ENCODE measurements around the gene DOP1A.

DNA sequence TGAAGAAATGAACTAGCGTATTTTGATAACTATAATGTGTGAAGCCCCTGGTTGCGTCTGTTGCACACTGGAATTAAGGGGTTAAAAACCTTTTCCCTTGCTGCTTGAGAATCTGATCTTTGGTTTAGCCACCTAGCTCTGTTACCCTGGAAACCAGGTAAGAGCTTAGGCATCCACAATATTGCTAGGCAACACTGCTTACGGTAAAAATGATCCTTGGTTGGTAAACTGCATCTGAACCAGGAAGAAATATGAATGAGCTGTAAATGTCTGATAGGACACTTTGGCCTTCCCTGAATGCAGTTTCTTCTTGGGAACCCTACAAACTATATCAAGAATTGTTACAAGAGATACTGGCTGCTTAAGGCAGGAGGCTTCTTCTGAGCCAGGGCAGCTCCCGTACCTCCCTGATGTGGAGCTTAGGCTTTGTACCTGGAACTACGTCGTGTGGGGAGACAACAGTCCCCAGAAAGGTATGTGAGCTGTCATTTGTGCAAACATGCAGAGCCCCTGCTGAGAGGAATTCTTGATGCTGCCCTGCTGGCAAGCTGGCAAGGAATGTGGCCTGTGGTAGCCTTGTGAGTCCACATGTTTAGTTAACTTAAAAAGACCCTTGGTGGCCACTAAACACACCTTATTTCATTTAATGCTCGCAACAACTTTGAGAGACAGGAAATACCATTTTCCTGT, 20.3 kb upstream of the DOP1A start:
- TF ChIP-seq, protein P1, sequence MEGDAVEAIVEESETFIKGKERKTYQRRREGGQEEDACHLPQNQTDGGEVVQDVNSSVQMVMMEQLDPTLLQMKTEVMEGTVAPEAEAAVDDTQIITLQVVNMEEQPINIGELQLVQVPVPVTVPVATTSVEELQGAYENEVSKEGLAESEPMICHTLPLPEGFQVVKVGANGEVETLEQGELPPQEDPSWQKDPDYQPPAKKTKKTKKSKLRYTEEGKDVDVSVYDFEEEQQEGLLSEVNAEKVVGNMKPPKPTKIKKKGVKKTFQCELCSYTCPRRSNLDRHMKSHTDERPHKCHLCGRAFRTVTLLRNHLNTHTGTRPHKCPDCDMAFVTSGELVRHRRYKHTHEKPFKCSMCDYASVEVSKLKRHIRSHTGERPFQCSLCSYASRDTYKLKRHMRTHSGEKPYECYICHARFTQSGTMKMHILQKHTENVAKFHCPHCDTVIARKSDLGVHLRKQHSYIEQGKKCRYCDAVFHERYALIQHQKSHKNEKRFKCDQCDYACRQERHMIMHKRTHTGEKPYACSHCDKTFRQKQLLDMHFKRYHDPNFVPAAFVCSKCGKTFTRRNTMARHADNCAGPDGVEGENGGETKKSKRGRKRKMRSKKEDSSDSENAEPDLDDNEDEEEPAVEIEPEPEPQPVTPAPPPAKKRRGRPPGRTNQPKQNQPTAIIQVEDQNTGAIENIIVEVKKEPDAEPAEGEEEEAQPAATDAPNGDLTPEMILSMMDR (IDR thresholded peaks at IDR 0.05), result no peak
- no peak for TF ChIP-seq EZH2phosphoT487 (IDR thresholded peaks at IDR 0.05)
